GM23338 (cell line): Measurements from ENCODE around the gene RFX6. TPM values are rescaled to one million over a fixed set of nuclear protein-coding genes. Genes with fewer than 3 reads are reported as not detected.

Experiments used
- CREB1 ChIP-seq: fragments of 250-450 bp; sonication (Bioruptor Pico); IDR thresholded peaks from 2 replicates; pipeline ENCODE4 v1.5.0; 2020; ENCODE audit warnings: low read depth, mild to moderate bottlenecking, moderate library complexity
- EZH2 ChIP-seq: fragments of 200-600 bp; sonication (generic); IDR thresholded peaks from one replicate; pipeline ENCODE4 v1.8.0; 2017; ENCODE audit warnings: antibody characterized with exemption, mild to moderate bottlenecking, low read depth; ENCODE audit not compliant: unreplicated experiment
- EZH2phosphoT487 ChIP-seq: fragments of 200-600 bp; sonication (generic); IDR thresholded peaks from one replicate; pipeline ENCODE4 v1.8.1; 2018; ENCODE audit warnings: antibody characterized with exemption; ENCODE audit not compliant: unreplicated experiment
- NANOG ChIP-seq: IDR thresholded peaks from 2 replicates; pipeline ENCODE4 v1.6.1; 2016; ENCODE audit warnings: antibody characterized with exemption, borderline replicate concordance
- REST ChIP-seq: IDR thresholded peaks from one replicate; pipeline ENCODE4 v1.6.1; 2018; ENCODE audit warnings: antibody characterized with exemption; ENCODE audit not compliant: unreplicated experiment
- STAT1 ChIP-seq: IDR thresholded peaks from one replicate; pipeline ENCODE4 v1.6.1; 2016; ENCODE audit warnings: antibody characterized with exemption; ENCODE audit not compliant: unreplicated experiment
- ZNF114 ChIP-seq: fragments of 250-450 bp; sonication (Bioruptor Pico); IDR thresholded peaks from 2 replicates; pipeline ENCODE4 v1.5.0; 2020; ENCODE audit warnings: mild to moderate bottlenecking, moderate library complexity
- ZNF331 ChIP-seq: fragments of 250-450 bp; sonication (Bioruptor Pico); IDR thresholded peaks from 2 replicates; pipeline ENCODE4 v1.5.0; 2020; ENCODE audit warnings: low read depth, mild to moderate bottlenecking, moderate library complexity
- ZNF462 ChIP-seq: fragments of 250-450 bp; sonication (Bioruptor Pico); IDR thresholded peaks from 2 replicates; pipeline ENCODE4 v1.5.0; 2020; ENCODE audit warnings: mild to moderate bottlenecking, moderate library complexity
- polyA plus RNA-seq: library from polyadenylated mRNA; unstranded; fragments of >200 nt; fragmentation: Nextera tagmentation; extraction: Ambion mirVana; gene quantifications from 2 replicates; pipeline ENCODE4 v1.2.1, GENCODE V29; 2016
- total RNA-seq: library from RNA; depleted of rRNA; stranded (reverse); fragments of >200 nt; shearing (Covaris generic); gene quantifications from 2 replicates; pipeline ENCODE4 v1.2.3, GENCODE V29; 2014

RFX6 gene
- total and polyA plus RNA-seq, 2 experiments from 2014 or later: 0.35 TPM; not detected in 1

DNA sequence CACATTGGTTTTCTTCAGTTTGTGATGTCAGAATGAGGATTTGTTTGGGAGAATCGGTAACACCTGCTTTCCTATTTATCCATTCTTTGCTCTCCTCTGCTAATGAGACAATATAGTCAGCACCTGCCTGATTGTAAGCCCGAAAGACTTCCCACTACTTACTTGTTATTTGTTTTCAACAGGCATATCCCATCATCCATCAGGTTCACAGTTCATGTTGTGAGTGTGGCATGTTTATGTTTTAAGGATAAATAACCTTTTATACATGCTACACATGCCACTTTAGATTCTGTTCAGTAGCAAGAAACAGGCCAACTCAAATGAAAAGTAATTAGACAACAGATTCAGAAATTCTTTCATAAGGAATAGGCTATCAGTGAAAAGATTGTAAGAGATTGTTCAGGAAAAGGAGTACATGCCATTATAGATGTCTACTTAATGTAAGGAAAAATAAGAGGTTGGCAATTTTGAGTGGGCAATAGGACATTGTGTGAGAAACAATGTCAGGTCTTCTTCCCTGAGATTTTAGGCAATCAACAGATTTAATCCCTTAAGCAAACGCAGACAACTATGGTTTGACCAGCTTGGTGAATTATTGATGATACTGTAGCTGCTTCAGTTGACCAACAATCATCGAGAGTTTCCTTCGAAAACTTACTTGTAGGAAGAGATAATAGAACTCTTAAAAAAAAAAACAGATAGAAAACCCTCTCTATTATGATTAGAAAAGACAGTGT is 40.3 kb upstream of the RFX6 start (continued):
- no peak for TF ChIP-seq ZNF462 (CRISPR knock-in tag)
- no peak for TF ChIP-seq EZH2phosphoT487
- no peak for TF ChIP-seq REST
- TF ChIP-seq EZH2: no peak
- TF ChIP-seq ZNF114 (CRISPR knock-in tag): no peak
- no peak for TF ChIP-seq CREB1 (CRISPR knock-in tag)
- no peak for TF ChIP-seq NANOG
- no peak for TF ChIP-seq STAT1
- no peak for TF ChIP-seq ZNF331 (CRISPR knock-in tag)
